Keratinocyte (primary cell): Measurements from ENCODE around the gene CORO1C. TPM values are rescaled to one million over a fixed set of nuclear protein-coding genes. Genes with fewer than 3 reads are reported as not detected.

ENCODE experiments used
- DNase-seq: peaks from one replicate; pipeline ENCODE4 v3.0.0-alpha.2; 2011; ENCODE audit warnings: low read depth, missing footprints, low spot score
- FAIRE-seq: peaks from 2 replicates; lab custom pipeline; 2011; peaks lifted over from hg19 to GRCh38; lab: Jason Lieb, UNC
- H2AFZ ChIP-seq: 2 replicates; pipeline ENCODE4 v1.6.0; 2012; ENCODE audit warnings: low read length, control low read depth, inconsistent platforms; ENCODE audit not compliant: control insufficient read depth
- H3K27ac ChIP-seq: 2 replicates; pipeline ENCODE4 v1.5.1; 2011; ENCODE audit warnings: low read length; ENCODE audit not compliant: control insufficient read depth, insufficient read depth
- H3K27me3 ChIP-seq: 3 replicates; pipeline ENCODE4 v1.6.0; 2011; ENCODE audit warnings: low read length; ENCODE audit not compliant: control insufficient read depth, insufficient read depth; ENCODE audit errors: extremely low read depth
- H3K36me3 ChIP-seq, 2 experiments: 2 replicates in 1 of 2; 3 replicates in 1 of 2; pipeline ENCODE4 v1.5.1; 2011; ENCODE audit warnings: low read length in 2 of 2, mild to moderate bottlenecking in 1 of 2; ENCODE audit not compliant: control insufficient read depth in 2 of 2, insufficient read depth in 2 of 2; ENCODE audit errors: extremely low read depth in 1 of 2
- H3K4me1 ChIP-seq: 3 replicates; pipeline ENCODE4 v1.5.1; 2011; ENCODE audit warnings: low read length; ENCODE audit not compliant: control insufficient read depth, insufficient read depth; ENCODE audit errors: extremely low read depth
- H3K4me2 ChIP-seq: 3 replicates; pipeline ENCODE4 v1.6.0; 2011; ENCODE audit warnings: low read depth, low read length; ENCODE audit not compliant: control insufficient read depth, insufficient read depth; ENCODE audit errors: extremely low read depth
- H3K4me3 ChIP-seq, 3 experiments: fragments of 200-600 bp in 1 of 3; sonication (generic) in 1 of 3; 2 replicates in 2 of 3; 3 replicates in 1 of 3; pipeline ENCODE4 v1.5.1; 2011 to 2016; ENCODE audit warnings: low read length in 3 of 3, mild to moderate bottlenecking in 3 of 3, control low read depth in 2 of 3, inconsistent platforms in 1 of 3, low read depth in 1 of 3, mixed read lengths in 1 of 3, mixed run types in 1 of 3, moderate library complexity in 1 of 3; ENCODE audit not compliant: control insufficient read depth in 2 of 3, insufficient read depth in 2 of 3; ENCODE audit errors: extremely low read depth in 1 of 3
- H3K79me2 ChIP-seq: 2 replicates; pipeline ENCODE4 v1.6.0; 2012; ENCODE audit warnings: low read length; ENCODE audit not compliant: control insufficient read depth, insufficient read depth
- H3K9ac ChIP-seq: 3 replicates; pipeline ENCODE4 v1.6.0; 2011; ENCODE audit warnings: low read length; ENCODE audit not compliant: control insufficient read depth, insufficient read depth; ENCODE audit errors: extremely low read depth
- H3K9me1 ChIP-seq: 3 replicates; pipeline ENCODE4 v1.6.0; 2011; ENCODE audit warnings: low read length; ENCODE audit not compliant: control insufficient read depth, insufficient read depth; ENCODE audit errors: extremely low read depth
- H3K9me3 ChIP-seq: 2 replicates; pipeline ENCODE4 v1.5.1; 2012; ENCODE audit warnings: low read depth, low read length; ENCODE audit not compliant: control insufficient read depth
- H4K20me1 ChIP-seq: 3 replicates; pipeline ENCODE4 v1.6.0; 2011; ENCODE audit warnings: low read length; ENCODE audit not compliant: control insufficient read depth, insufficient read depth; ENCODE audit errors: extremely low read depth
- EZH2 ChIP-seq: IDR thresholded peaks from one replicate; pipeline ENCODE4 v1.6.1; 2012; ENCODE audit warnings: inconsistent platforms, mild to moderate bottlenecking, low read length, moderate library complexity
- dilution Hi-C: fragments of 300-500 bp; cut with MboI; formaldehyde crosslinking; loops from one replicate; pipeline ENCODE4 v1.7.0; 2020; ENCODE audit warnings: low sequenced_read_pairs; ENCODE audit not compliant: extremely low pct_ligation_motif_present
- polyA plus RNA-seq, 5 experiments: library from polyadenylated mRNA; depleted of rRNA in 3 of 5; stranded (reverse) in 3 of 5; stranded (forward) in 1 of 5; unstranded in 1 of 5; fragments of >200 nt; gene quantifications; 1 replicate in 1 of 5; 2 replicates in 3 of 5; 3 replicates in 1 of 5; pipeline versions ENCODE4 v1.2.1 to v1.2.3, GENCODE V29; 2011 to 2012; ENCODE audit warnings: missing spikeins in 2 of 5, low read depth in 1 of 5, low replicate concordance in 1 of 5
- TF ChIP-seq, protein P1 (sequence below), 3 experiments: IDR thresholded peaks in 1 of 3; conservative IDR thresholded peaks in 1 of 3; optimal IDR thresholded peaks in 1 of 3; 2 replicates in 2 of 3; 3 replicates in 1 of 3; pipeline versions ENCODE3 to v1.5.1; 2011; ENCODE audit warnings: low read length in 3 of 3, mild to moderate bottlenecking in 3 of 3, moderate library complexity in 2 of 3, control low read depth in 1 of 3, inconsistent platforms in 1 of 3; ENCODE audit not compliant: insufficient read depth in 2 of 3; ENCODE audit errors: extremely low read depth in 1 of 3

CORO1C gene
- polyA plus RNA-seq, 1 donor (not counting 4 experiments of a cell fraction or from before 2014, with no cell fraction given) = 283 TPM

DNA sequence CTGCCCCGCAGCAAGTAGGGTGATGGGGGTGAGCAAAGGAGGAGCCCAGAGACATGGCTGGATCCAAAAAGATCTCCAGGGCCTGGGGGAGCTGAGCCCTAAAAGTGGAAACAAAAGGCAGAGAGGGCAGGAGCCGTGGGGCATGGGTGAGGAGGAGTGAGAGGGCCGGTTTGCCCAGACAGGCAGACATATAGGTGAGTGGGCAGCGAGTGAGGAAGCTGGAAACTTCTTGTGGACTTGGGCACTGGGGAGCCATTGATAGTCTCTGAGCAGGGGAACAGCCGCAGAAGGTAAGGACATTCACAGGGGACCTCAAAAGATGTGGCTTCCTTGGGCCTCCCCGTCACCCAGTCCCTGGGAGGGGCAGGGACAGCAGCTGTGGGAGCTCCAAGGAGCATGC is 116.7 kb downstream of the CORO1C start:
- no peaks in the 10 kb centered on the region for H3K9me1 ChIP-seq
- no peak for DNase-seq
- no peaks in the 10 kb centered on the region for H3K79me2 ChIP-seq
- peaks cover 6% of the 10 kb centered on the region for H3K27me3 ChIP-seq
- H2AFZ ChIP-seq = no peak overlapping the region
- no peaks in the 10 kb centered on the region for H3K36me3 ChIP-seq
- H3K9me3 ChIP-seq = peaks cover 2% of the 10 kb centered on the region
- H3K4me1 ChIP-seq = peaks cover 8% of the 10 kb centered on the region
- H4K20me1 ChIP-seq = no peaks in the 10 kb centered on the region
- dilution Hi-C loops = no loop called here
- H3K4me3 ChIP-seq = no peak overlapping the region
- no peak overlapping the region for H3K4me2 ChIP-seq
- FAIRE-seq = no peak
- no peak overlapping the region for H3K9ac ChIP-seq
- TF ChIP-seq, protein P1, sequence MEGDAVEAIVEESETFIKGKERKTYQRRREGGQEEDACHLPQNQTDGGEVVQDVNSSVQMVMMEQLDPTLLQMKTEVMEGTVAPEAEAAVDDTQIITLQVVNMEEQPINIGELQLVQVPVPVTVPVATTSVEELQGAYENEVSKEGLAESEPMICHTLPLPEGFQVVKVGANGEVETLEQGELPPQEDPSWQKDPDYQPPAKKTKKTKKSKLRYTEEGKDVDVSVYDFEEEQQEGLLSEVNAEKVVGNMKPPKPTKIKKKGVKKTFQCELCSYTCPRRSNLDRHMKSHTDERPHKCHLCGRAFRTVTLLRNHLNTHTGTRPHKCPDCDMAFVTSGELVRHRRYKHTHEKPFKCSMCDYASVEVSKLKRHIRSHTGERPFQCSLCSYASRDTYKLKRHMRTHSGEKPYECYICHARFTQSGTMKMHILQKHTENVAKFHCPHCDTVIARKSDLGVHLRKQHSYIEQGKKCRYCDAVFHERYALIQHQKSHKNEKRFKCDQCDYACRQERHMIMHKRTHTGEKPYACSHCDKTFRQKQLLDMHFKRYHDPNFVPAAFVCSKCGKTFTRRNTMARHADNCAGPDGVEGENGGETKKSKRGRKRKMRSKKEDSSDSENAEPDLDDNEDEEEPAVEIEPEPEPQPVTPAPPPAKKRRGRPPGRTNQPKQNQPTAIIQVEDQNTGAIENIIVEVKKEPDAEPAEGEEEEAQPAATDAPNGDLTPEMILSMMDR (optimal IDR thresholded peaks at IDR 0.05 in 1 of 3, IDR thresholded peaks at IDR 0.05 in 1 of 3, conservative IDR thresholded peaks at IDR 0.05 in 1 of 3; ENCODE audit: extremely low read depth in 1 of 3, insufficient read depth in 2 of 3, low read length in 3 of 3) = no peak
- no peak for TF ChIP-seq EZH2
- H3K27ac ChIP-seq = no peak overlapping the region

DNA sequence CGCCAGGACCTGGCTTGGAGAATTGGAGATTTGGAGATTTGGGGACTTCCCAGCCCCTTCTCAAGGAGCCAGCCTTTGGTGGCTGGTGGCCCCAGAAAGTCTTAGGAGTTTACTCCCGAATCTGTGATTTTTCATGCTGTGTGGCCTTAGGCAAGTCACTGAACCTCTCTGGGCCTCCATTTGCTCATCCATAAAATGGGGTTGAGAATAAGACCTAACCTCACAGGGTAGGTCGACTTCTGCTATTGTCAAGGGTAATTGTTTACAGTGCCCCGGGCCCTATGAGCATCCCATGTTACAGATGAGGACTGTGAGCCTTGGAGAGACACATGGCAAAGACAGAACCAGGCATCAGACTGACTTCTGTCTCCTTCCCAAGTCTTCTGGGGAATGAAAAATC is 117.3 kb downstream of the CORO1C start:
- no peak overlapping the region for H3K9ac ChIP-seq
- H3K27me3 ChIP-seq = peaks cover 6% of the 10 kb centered on the region
- no peak for DNase-seq
- peaks cover 2% of the 10 kb centered on the region for H3K9me3 ChIP-seq
- no peak for FAIRE-seq
- H3K4me3 ChIP-seq = no peak overlapping the region
- H3K27ac ChIP-seq = no peak overlapping the region
- no peaks in the 10 kb centered on the region for H3K36me3 ChIP-seq
- H3K79me2 ChIP-seq = no peaks in the 10 kb centered on the region
- H4K20me1 ChIP-seq = no peaks in the 10 kb centered on the region
- H3K4me1 ChIP-seq = peaks cover 8% of the 10 kb centered on the region
- no peaks in the 10 kb centered on the region for H3K9me1 ChIP-seq
- dilution Hi-C loops = no loop called here
- H2AFZ ChIP-seq = no peak overlapping the region
- H3K4me2 ChIP-seq = no peak overlapping the region
- TF ChIP-seq, protein P1 (optimal IDR thresholded peaks at IDR 0.05 in 1 of 3, IDR thresholded peaks at IDR 0.05 in 1 of 3, conservative IDR thresholded peaks at IDR 0.05 in 1 of 3; ENCODE audit: extremely low read depth in 1 of 3, insufficient read depth in 2 of 3, low read length in 3 of 3) = no peak
